GM21786 (cell line): ENCODE data around the gene CST8.
A peak's percentile ranks its signal among the peaks of the same experiment; 100 is the strongest.

ENCODE experiments used
- ATAC-seq: cut with Tn5 transposase; IDR thresholded peaks from one replicate; pipeline ENCODE4 v1.9.1; 2021; ENCODE audit not compliant: unreplicated experiment

CST8 gene

DNA sequence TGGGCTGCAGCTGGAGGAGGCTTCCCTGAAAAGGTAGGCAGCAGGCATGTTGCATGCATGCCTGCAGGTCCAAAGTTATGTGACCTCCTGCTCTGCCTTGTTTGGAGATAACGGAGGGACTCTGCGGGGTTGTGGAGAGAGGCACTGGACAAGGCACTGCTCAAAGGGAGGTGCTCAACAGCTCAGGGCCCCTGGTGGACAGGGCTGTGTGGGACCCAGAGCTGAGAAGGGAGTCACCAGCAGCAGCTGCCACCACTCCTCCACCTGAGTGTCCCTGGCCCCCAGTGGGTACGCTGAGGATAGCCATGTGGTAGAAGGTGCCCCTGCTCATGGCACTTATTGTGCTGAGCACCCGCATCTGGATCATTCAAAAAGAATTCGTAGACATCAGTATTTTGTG, 15.5 kb upstream of the CST8 start:
- ATAC-seq = no peak

- no peak for ATAC-seq
Measured at GRCh38 chr20:23476015-23476754, 14.7 kb upstream of the CST8 start.

DNA sequence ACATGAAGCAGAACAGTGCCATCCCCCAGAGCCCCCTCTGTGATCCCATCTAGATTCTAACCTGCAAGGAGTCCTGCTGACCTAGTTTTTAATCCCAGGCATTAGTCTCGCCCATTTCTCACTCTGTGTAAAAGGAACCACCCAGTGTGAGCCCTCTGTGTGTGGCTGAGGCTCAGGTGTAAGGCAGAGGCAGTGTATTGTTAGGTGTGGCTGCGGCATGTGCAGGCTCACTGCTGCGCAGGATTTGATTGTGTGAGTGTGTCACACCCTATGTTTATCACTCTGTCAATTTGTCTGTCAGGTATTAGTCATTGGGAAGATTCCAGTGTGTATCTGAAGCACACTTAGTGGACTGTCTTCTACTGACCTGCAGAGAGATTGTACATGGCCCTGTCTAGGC, 13.7 kb upstream of the CST8 start:
- ATAC-seq = no peak

- ATAC-seq = no peak
Measured at GRCh38 chr20:23479043-23479442, 11.9 kb upstream of the CST8 start.

DNA sequence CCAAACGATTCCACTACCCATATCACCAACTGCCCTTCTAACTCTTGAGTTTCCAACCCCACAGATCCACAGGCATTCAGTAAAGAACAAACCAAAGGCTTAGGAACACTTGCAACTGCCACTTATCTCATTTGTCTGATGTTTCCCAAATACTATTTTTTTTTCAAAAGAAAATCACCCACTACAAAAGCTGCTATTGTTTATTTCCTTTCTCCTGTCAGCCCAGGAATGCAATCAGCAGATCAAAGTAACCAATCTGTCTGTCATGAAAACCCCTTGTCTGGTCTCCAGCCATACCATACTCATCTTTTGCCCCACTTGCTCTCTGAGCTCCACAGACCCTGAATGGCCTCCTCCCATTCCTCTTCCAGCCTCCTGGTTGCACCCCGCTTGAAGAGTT, 8.8 kb upstream of the CST8 start:
- ATAC-seq = no peak

DNA sequence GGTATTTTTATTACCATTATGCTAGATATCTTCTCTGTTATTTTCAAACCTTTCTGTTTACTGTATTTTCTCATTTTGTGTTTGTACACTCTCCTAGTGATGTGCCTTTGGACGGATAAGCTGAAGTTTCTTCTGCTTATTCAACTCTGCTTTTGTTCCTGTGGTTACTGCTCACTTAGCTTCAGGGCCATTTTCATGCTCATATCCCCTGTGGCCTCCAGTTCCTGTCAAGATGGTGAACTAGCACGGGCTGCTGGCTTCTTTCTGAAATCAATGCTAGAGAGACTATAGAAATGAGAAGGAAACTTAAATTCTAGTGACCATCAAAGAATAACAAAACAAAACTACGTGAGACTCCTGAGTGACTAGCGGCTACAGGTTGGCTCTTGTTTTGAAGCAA, 6.8 kb upstream of the CST8 start:
- peak; percentile 38 for ATAC-seq

DNA sequence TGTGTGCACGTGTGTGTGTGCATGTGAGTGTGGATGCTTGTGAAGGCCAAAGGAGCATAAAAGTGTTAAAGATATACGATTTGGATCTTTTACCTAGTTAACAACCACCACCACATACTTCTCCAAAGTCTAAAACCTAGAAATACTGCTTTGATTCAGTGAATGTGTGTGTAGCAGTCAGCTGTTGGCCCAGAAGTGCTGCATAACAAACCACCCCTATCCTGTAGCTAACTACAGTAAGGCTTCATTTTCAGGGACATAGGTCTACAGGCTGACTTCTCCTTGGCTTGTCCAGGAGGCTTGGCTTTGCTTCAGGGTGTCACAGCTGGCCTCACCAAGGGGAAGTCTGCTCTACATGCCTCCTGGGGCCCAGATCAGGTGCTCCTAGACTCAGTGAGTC, 2.4 kb upstream of the CST8 start:
- ATAC-seq = no peak

- no peak for ATAC-seq
Measured at GRCh38 chr20:23488996-23489395, 1.9 kb upstream of the CST8 start.

DNA sequence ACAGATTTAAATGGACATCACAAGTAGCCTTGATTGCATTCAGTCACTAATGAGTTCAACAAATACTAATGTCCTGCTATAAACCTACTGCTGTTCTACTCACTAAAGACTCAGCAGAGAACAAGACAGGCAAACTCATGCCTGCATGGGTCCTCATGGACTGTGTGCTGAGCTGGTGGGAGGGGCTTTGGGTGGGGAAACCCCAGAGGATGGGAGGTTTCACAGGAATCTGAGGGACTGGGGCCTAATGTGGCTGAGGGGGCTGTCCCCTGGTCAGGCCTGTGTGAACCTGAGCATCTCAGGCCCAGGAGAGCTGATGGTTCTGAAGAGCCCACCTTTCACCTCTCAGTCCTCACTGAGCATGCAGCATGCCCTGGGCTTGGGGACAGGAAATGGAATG, 1.4 kb downstream of the CST8 start:
- no peak for ATAC-seq

GRCh38 chr20:23493172-23493772, 2.4 kb downstream of the CST8 start:
- no peak for ATAC-seq

DNA sequence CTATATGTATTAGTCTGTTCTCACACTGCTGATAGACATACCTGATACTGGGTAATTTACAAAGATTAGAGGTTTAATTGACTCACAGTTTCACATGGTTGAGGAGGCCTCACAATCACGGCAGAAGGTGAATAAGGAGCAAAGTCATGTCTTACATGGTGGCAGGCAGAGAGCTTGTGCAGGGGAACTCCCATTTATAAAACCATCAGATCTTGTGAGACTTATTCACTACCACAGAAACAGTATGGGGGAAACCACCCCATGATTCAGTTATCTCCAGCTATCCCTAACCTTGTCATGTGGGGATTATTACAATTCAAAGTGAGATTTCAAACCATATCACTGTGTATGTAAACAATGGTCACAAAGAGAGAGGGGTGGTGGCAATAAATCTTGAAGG, 6.6 kb downstream of the CST8 start:
- no peak for ATAC-seq

- ATAC-seq = no peak
Measured at GRCh38 chr20:23501926-23502325, 11.0 kb downstream of the CST8 start.

DNA sequence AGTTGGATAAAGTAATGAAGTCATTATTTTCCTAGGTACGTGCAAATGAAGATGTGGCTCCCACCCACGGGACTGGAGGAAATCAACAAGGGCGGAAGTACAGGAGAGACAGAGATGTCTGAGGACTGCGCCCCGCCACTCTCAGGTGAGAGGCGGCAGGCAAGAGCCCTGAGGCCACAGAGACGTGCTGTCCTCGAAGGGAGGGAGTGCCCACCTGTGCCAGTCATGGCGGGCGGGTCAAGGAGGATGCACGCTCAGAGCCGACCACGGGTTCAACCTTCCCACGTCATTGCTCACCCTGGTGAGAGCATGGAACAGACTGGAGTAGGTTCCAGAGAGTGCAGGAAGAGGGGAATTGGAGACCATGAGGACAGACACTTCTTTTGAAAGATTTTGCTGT, 12.7 kb downstream of the CST8 start:
- ATAC-seq = no peak

- ATAC-seq = no peak
Measured at GRCh38 chr20:23507346-23507745, 16.4 kb downstream of the CST8 start.

DNA sequence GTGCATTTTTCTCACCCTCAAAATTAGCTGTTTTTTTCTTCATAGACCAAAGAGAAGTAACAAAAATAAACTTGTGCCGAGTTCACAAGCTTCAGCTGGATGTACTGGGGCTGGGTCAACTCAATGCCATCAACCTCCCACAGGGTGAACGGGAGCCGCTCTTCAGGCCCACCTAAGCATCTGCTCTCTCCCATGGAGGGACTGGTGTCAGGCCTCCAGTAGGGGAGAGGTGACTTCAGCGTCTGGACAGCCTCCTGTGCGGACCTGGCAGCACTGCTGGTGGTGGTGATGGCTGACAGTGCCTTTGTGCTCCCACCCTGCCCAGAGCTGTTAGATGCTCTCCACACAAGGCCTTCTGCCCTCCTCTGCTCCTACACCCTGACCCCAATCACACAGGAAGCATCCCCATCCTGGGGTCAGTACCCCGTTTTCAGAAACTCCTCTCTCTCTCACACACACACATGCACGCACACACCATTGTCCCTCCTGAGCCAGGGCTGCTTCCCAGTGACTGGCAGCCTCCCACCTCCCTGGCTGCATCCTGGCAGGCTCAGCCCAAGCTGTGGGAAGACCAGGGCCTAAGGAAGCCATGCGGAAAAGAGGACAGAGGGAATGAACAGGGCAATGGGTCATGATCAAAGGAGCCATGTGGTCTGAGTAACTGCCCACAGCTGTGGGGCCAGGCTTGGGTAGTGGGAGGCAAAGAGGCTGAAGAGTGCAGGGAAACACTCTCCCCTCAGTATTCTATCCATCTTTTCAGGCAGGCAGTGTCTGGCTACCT, 17.7 kb downstream of the CST8 start:
- no peak for ATAC-seq

- no peak for ATAC-seq
Measured at GRCh38 chr20:23509247-23509913, 18.5 kb downstream of the CST8 start.

GRCh38 chr20:23510000-23510590, 19.2 kb downstream of the CST8 start:
- no peak for ATAC-seq

DNA sequence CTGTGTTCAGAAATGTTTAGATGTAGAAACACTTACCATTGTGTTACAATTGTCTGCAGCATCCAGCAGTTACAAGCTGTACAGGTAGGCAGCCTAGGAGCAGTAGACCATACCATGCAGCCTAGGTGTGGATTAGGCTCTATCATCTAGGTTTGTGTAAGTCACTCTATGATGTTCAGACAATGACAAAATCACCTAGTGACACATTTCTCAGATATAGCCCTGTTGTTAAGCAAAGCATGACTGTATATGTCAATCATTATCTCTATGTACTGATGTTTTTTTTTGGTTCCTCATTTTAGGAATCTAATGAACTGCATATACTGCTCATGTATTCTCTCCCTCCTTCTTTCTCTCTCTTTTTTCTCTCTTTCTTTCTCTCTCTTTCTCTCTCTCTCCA, 22.2 kb downstream of the CST8 start:
- ATAC-seq = no peak

- no peak for ATAC-seq
Measured at GRCh38 chr20:23514848-23515247, 23.9 kb downstream of the CST8 start.

GRCh38 chr20:23515250-23515939, 24.5 kb downstream of the CST8 start:
- no peak for ATAC-seq

DNA sequence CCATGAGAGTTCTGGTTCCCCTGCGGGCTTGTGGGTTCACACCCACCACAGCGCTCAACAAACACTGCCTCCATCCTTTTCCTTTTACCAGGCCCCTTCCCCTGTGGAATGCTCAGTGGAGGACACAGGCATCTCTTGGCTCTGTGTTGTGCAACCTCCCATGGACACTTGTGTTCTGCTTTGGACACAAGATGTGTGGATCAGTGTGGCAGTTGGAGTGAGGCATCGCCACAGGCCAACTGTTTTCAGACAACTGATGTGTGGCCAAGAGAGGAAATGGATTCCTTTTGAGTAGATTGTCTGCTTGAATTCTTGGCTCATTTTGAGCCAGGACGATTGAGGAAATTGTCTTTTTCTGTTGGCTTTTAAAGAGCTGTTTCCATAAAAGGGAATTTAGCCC, 26.8 kb downstream of the CST8 start:
- no peak for ATAC-seq
